ENCODE results near the gene STPG2. TPM values are rescaled to one million over a fixed set of nuclear protein-coding genes. Genes with fewer than 3 reads are reported as not detected.

The STPG2 gene
- total RNA-seq: 1 to 10 TPM; 2.7 to 3.7 TPM
- 2.6 TPM for polyA plus RNA-seq (ENCODE audit: insufficient read depth, low read depth, low replicate concordance)
- long read RNA-seq, donor 1: 0 reads
- long read RNA-seq, donor 2: 0 reads

GRCh38 chr4:98143001-98143899 lies at the start of gene STPG2:
TSS of gene STPG2 (minus strand) at chr4:98143476.
- WGBS, 2 donors: 4% methylated on average over 35 to 44 of the region's 44 CpGs
- peak within 1 kb of the TSS; percentile 76 to 85 for H3K4me3 ChIP-seq
- H3K36me3 ChIP-seq (ENCODE audit: low read depth, missing control alignments): no peaks in the 10 kb centered on the region
- intact Hi-C loops (cut with DNase I; ENCODE audit: low total_unique reads): no loop called here
- no peak for TF ChIP-seq POLR2A (IDR thresholded peaks at IDR 0.05)
- TF ChIP-seq, protein P1, sequence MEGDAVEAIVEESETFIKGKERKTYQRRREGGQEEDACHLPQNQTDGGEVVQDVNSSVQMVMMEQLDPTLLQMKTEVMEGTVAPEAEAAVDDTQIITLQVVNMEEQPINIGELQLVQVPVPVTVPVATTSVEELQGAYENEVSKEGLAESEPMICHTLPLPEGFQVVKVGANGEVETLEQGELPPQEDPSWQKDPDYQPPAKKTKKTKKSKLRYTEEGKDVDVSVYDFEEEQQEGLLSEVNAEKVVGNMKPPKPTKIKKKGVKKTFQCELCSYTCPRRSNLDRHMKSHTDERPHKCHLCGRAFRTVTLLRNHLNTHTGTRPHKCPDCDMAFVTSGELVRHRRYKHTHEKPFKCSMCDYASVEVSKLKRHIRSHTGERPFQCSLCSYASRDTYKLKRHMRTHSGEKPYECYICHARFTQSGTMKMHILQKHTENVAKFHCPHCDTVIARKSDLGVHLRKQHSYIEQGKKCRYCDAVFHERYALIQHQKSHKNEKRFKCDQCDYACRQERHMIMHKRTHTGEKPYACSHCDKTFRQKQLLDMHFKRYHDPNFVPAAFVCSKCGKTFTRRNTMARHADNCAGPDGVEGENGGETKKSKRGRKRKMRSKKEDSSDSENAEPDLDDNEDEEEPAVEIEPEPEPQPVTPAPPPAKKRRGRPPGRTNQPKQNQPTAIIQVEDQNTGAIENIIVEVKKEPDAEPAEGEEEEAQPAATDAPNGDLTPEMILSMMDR (IDR thresholded peaks at IDR 0.05): peak in 1 of 3 experiments; percentile 35
- H3K27ac ChIP-seq: peak within 1 kb of the TSS; percentile 91 to 95
- no peaks in the 10 kb centered on the region for H3K4me1 ChIP-seq
- H3K9me3 ChIP-seq: no peaks in the 10 kb centered on the region
- H3K27me3 ChIP-seq: no peaks in the 10 kb centered on the region
- DNase-seq: peak; percentile 95

DNA sequence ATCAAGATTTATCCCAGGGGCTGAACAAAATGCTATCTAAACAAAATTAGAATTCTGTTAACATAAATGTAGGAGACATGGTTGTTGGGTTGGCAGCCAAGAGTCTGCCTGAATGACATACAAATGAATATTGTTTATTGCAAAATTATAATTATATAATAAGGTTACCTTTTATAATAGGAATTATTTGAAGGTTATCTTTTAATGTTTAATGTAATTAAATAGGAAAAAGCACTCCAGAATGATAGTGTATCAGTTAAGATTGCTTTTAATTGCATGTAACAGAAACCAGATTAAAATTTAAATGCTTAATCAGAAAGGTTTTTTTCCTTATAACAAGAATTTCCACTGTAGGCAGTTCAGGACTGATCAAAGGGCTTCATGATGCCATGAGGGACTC lies 42.0 kb upstream of the STPG2 start:
- intact Hi-C loops (cut with DNase I; ENCODE audit: low total_unique reads): no loop called here
- TF ChIP-seq, protein P1 (IDR thresholded peaks at IDR 0.05): no peak
- no peak for TF ChIP-seq POLR2A (IDR thresholded peaks at IDR 0.05)
- DNase-seq: no peak
- Histone ChIP-seq H3K36me3 (ENCODE audit: low read depth, missing control alignments) (no peaks in the 10 kb centered on the region), H3K27me3 (no peaks in the 10 kb centered on the region), H3K4me1 (no peaks in the 10 kb centered on the region), H3K9me3 (no peaks in the 10 kb centered on the region), H3K27ac (no peak overlapping the region), H3K4me3 (no peak overlapping the region)

- Histone ChIP-seq H3K4me3 (no peak overlapping the region), H3K9me3 (no peaks in the 10 kb centered on the region), H3K27me3 (no peaks in the 10 kb centered on the region), H3K27ac (no peak overlapping the region), H3K36me3 (ENCODE audit: low read depth, missing control alignments) (no peaks in the 10 kb centered on the region), H3K4me1 (no peaks in the 10 kb centered on the region)
- 71 to 78% methylated on average over 3 of the region's 3 CpGs for WGBS, 2 donors
- DNase-seq: no peak
- TF ChIP-seq, protein P1 (IDR thresholded peaks at IDR 0.05): no peak
- no peak for TF ChIP-seq POLR2A (IDR thresholded peaks at IDR 0.05)
- intact Hi-C loops (cut with DNase I; ENCODE audit: low total_unique reads): no loop called here
Observed at GRCh38 chr4:98181809-98182208, 38.5 kb upstream of the STPG2 start.

GRCh38 chr4:98179951-98180350 lies 36.7 kb upstream of the STPG2 start:
- no peak for DNase-seq
- Histone ChIP-seq H3K27ac (no peak overlapping the region), H3K27me3 (no peaks in the 10 kb centered on the region), H3K36me3 (ENCODE audit: low read depth, missing control alignments) (no peaks in the 10 kb centered on the region), H3K9me3 (no peaks in the 10 kb centered on the region), H3K4me1 (no peaks in the 10 kb centered on the region), H3K4me3 (no peak overlapping the region)
- intact Hi-C loops (cut with DNase I; ENCODE audit: low total_unique reads): no loop called here
- no peak for TF ChIP-seq POLR2A (IDR thresholded peaks at IDR 0.05)
- TF ChIP-seq, protein P1 (IDR thresholded peaks at IDR 0.05): no peak
